ENCODE measurements around the gene TCF12.

Gene TCF12

GRCh38 chr15:57251941-57252340 lies 333.5 kb downstream of the TCF12 start:
- H3K27me3 ChIP-seq (ENCODE audit: control insufficient read depth, insufficient read depth, low read length), result no peaks in the 10 kb centered on the region
- no peaks in the 10 kb centered on the region for H3K36me3 ChIP-seq (ENCODE audit: control insufficient read depth, insufficient read depth, low read length)
- no peaks in the 10 kb centered on the region for H3K4me1 ChIP-seq (ENCODE audit: control insufficient read depth, insufficient read depth, low read length)
- H3K4me3 ChIP-seq (ENCODE audit: low read length), result no peak overlapping the region
- H3K9ac ChIP-seq (ENCODE audit: low read length), result no peak overlapping the region
- no peaks in the 10 kb centered on the region for H3K9me3 ChIP-seq (ENCODE audit: control insufficient read depth, low read length)

- Histone ChIP-seq H3K4me3 (ENCODE audit: low read length) (no peak overlapping the region), H3K36me3 (ENCODE audit: control insufficient read depth, insufficient read depth, low read length) (no peaks in the 10 kb centered on the region)
Observed at GRCh38 chr15:57253082-57253481, 334.6 kb downstream of the TCF12 start.

GRCh38 chr15:57253500-57253899 lies 335.1 kb downstream of the TCF12 start:
- Histone ChIP-seq H3K27me3 (ENCODE audit: control insufficient read depth, insufficient read depth, low read length) (no peaks in the 10 kb centered on the region), H3K4me1 (ENCODE audit: control insufficient read depth, insufficient read depth, low read length) (no peaks in the 10 kb centered on the region), H3K4me3 (ENCODE audit: low read length) (no peak overlapping the region), H3K9ac (ENCODE audit: low read length) (no peak overlapping the region), H3K9me3 (ENCODE audit: control insufficient read depth, low read length) (no peaks in the 10 kb centered on the region), H3K36me3 (ENCODE audit: control insufficient read depth, insufficient read depth, low read length) (no peaks in the 10 kb centered on the region)

More at GRCh38 chr15:57253082-57253481, 334.6 kb downstream of the TCF12 start:
- no peaks in the 10 kb centered on the region for H3K4me1 ChIP-seq (ENCODE audit: control insufficient read depth, insufficient read depth, low read length)
- H3K9ac ChIP-seq (ENCODE audit: low read length), result no peak overlapping the region
- H3K9me3 ChIP-seq (ENCODE audit: control insufficient read depth, low read length), result no peaks in the 10 kb centered on the region
- H3K27me3 ChIP-seq (ENCODE audit: control insufficient read depth, insufficient read depth, low read length), result no peaks in the 10 kb centered on the region

GRCh38 chr15:57255751-57256341 lies 337.4 kb downstream of the TCF12 start:
- Histone ChIP-seq H3K4me1 (ENCODE audit: control insufficient read depth, insufficient read depth, low read length) (peaks cover 5% of the 10 kb centered on the region), H3K36me3 (ENCODE audit: control insufficient read depth, insufficient read depth, low read length) (no peaks in the 10 kb centered on the region), H3K27me3 (ENCODE audit: control insufficient read depth, insufficient read depth, low read length) (no peaks in the 10 kb centered on the region), H3K9ac (ENCODE audit: low read length) (no peak overlapping the region), H3K4me3 (ENCODE audit: low read length) (no peak overlapping the region), H3K9me3 (ENCODE audit: control insufficient read depth, low read length) (no peaks in the 10 kb centered on the region)

- Histone ChIP-seq H3K36me3 (ENCODE audit: control insufficient read depth, insufficient read depth, low read length) (no peaks in the 10 kb centered on the region), H3K4me1 (ENCODE audit: control insufficient read depth, insufficient read depth, low read length) (peaks cover 5% of the 10 kb centered on the region)
Observed at GRCh38 chr15:57256939-57257338, 338.5 kb downstream of the TCF12 start.

GRCh38 chr15:57259568-57260040 lies 341.2 kb downstream of the TCF12 start:
- Histone ChIP-seq H3K9me3 (ENCODE audit: control insufficient read depth, low read length) (no peaks in the 10 kb centered on the region), H3K36me3 (ENCODE audit: control insufficient read depth, insufficient read depth, low read length) (peaks cover 4% of the 10 kb centered on the region), H3K4me1 (ENCODE audit: control insufficient read depth, insufficient read depth, low read length) (peaks cover 5% of the 10 kb centered on the region), H3K27me3 (ENCODE audit: control insufficient read depth, insufficient read depth, low read length) (no peaks in the 10 kb centered on the region), H3K9ac (ENCODE audit: low read length) (no peak overlapping the region), H3K4me3 (ENCODE audit: low read length) (no peak overlapping the region)

More at GRCh38 chr15:57256939-57257338, 338.5 kb downstream of the TCF12 start:
- Histone ChIP-seq H3K27me3 (ENCODE audit: control insufficient read depth, insufficient read depth, low read length) (no peaks in the 10 kb centered on the region), H3K9me3 (ENCODE audit: control insufficient read depth, low read length) (no peaks in the 10 kb centered on the region), H3K9ac (ENCODE audit: low read length) (no peak overlapping the region), H3K4me3 (ENCODE audit: low read length) (no peak overlapping the region)

- Histone ChIP-seq H3K9ac (ENCODE audit: low read length) (no peak overlapping the region), H3K4me3 (ENCODE audit: low read length) (no peak overlapping the region), H3K36me3 (ENCODE audit: control insufficient read depth, insufficient read depth, low read length) (peaks cover 4% of the 10 kb centered on the region), H3K27me3 (ENCODE audit: control insufficient read depth, insufficient read depth, low read length) (no peaks in the 10 kb centered on the region), H3K9me3 (ENCODE audit: control insufficient read depth, low read length) (no peaks in the 10 kb centered on the region), H3K4me1 (ENCODE audit: control insufficient read depth, insufficient read depth, low read length) (peaks cover 5% of the 10 kb centered on the region)
Observed at GRCh38 chr15:57263520-57263919, 345.1 kb downstream of the TCF12 start.

GRCh38 chr15:57272771-57273357 lies 354.4 kb downstream of the TCF12 start:
- H3K36me3 ChIP-seq (ENCODE audit: control insufficient read depth, insufficient read depth, low read length), result peaks cover 4% of the 10 kb centered on the region

GRCh38 chr15:57273402-57273801 lies 355.0 kb downstream of the TCF12 start:
- Histone ChIP-seq H3K4me3 (ENCODE audit: low read length) (no peak overlapping the region), H3K27me3 (ENCODE audit: control insufficient read depth, insufficient read depth, low read length) (no peaks in the 10 kb centered on the region), H3K9ac (ENCODE audit: low read length) (no peak overlapping the region), H3K4me1 (ENCODE audit: control insufficient read depth, insufficient read depth, low read length) (no peaks in the 10 kb centered on the region), H3K36me3 (ENCODE audit: control insufficient read depth, insufficient read depth, low read length) (peaks cover 4% of the 10 kb centered on the region), H3K9me3 (ENCODE audit: control insufficient read depth, low read length) (no peaks in the 10 kb centered on the region)

More at GRCh38 chr15:57272771-57273357, 354.4 kb downstream of the TCF12 start:
- no peaks in the 10 kb centered on the region for H3K4me1 ChIP-seq (ENCODE audit: control insufficient read depth, insufficient read depth, low read length)
- no peak overlapping the region for H3K4me3 ChIP-seq (ENCODE audit: low read length)
- no peaks in the 10 kb centered on the region for H3K9me3 ChIP-seq (ENCODE audit: control insufficient read depth, low read length)
- no peak overlapping the region for H3K9ac ChIP-seq (ENCODE audit: low read length)
- H3K27me3 ChIP-seq (ENCODE audit: control insufficient read depth, insufficient read depth, low read length), result no peaks in the 10 kb centered on the region

- Histone ChIP-seq H3K36me3 (ENCODE audit: control insufficient read depth, insufficient read depth, low read length) (peaks cover 4% of the 10 kb centered on the region), H3K4me1 (ENCODE audit: control insufficient read depth, insufficient read depth, low read length) (no peaks in the 10 kb centered on the region), H3K27me3 (ENCODE audit: control insufficient read depth, insufficient read depth, low read length) (no peaks in the 10 kb centered on the region), H3K9me3 (ENCODE audit: control insufficient read depth, low read length) (no peaks in the 10 kb centered on the region), H3K9ac (ENCODE audit: low read length) (no peak overlapping the region), H3K4me3 (ENCODE audit: low read length) (no peak overlapping the region)
Observed at GRCh38 chr15:57278439-57278838, 360.0 kb downstream of the TCF12 start.

- no peak overlapping the region for H3K4me3 ChIP-seq (ENCODE audit: low read length)
- H3K4me1 ChIP-seq (ENCODE audit: control insufficient read depth, insufficient read depth, low read length), result no peaks in the 10 kb centered on the region
- H3K27me3 ChIP-seq (ENCODE audit: control insufficient read depth, insufficient read depth, low read length), result no peaks in the 10 kb centered on the region
- no peaks in the 10 kb centered on the region for H3K9me3 ChIP-seq (ENCODE audit: control insufficient read depth, low read length)
- H3K36me3 ChIP-seq (ENCODE audit: control insufficient read depth, insufficient read depth, low read length), result no peaks in the 10 kb centered on the region
- H3K9ac ChIP-seq (ENCODE audit: low read length), result no peak overlapping the region
Observed at GRCh38 chr15:57280464-57280863, 362.0 kb downstream of the TCF12 start.

GRCh38 chr15:57281321-57281720 lies 362.9 kb downstream of the TCF12 start:
- Histone ChIP-seq H3K4me3 (ENCODE audit: low read length) (no peak overlapping the region), H3K36me3 (ENCODE audit: control insufficient read depth, insufficient read depth, low read length) (no peaks in the 10 kb centered on the region), H3K9me3 (ENCODE audit: control insufficient read depth, low read length) (no peaks in the 10 kb centered on the region), H3K9ac (ENCODE audit: low read length) (no peak overlapping the region), H3K27me3 (ENCODE audit: control insufficient read depth, insufficient read depth, low read length) (no peaks in the 10 kb centered on the region), H3K4me1 (ENCODE audit: control insufficient read depth, insufficient read depth, low read length) (no peaks in the 10 kb centered on the region)
